SK-N-SH treated with all-trans-retinoic acid at 6 μM for 48 hours (cell line): ENCODE measurements around the gene C2orf72.

Experiments
- ATAC-seq: fragments of 200-7000 bp; cut with Tn5 transposase; 3 replicates; pipeline ENCODE4 v1.9.1; 2020; ENCODE audit warnings: mild to moderate bottlenecking, moderate library complexity
- BACH2 ChIP-seq: fragments of 250-450 bp; sonication (Bioruptor Pico); IDR thresholded peaks from 2 replicates; pipeline ENCODE4 v1.9.0; 2021; ENCODE audit warnings: mild to moderate bottlenecking, borderline replicate concordance
- CSDC2 ChIP-seq: fragments of 250-450 bp; sonication (Bioruptor Pico); IDR thresholded peaks from 2 replicates; pipeline ENCODE4 v1.5.0; 2020; ENCODE audit warnings: mild to moderate bottlenecking, moderate library complexity
- GLIS3 ChIP-seq: fragments of 250-450 bp; sonication (Bioruptor Pico); IDR thresholded peaks from 2 replicates; pipeline ENCODE4 v1.5.0; 2020; ENCODE audit warnings: mild to moderate bottlenecking, moderate library complexity
- ISL1 ChIP-seq: fragments of 250-450 bp; sonication (Bioruptor Pico); IDR thresholded peaks from 2 replicates; pipeline ENCODE4 v2.1.2; 2022; ENCODE audit warnings: mild to moderate bottlenecking, moderate library complexity
- OSR1 ChIP-seq: fragments of 250-450 bp; sonication (Bioruptor Pico); IDR thresholded peaks from 2 replicates; pipeline ENCODE4 v1.8.0; 2022; ENCODE audit warnings: moderate library complexity, mild to moderate bottlenecking, inconsistent platforms
- POU6F1 ChIP-seq: fragments of 250-450 bp; sonication (Bioruptor Pico); IDR thresholded peaks from 2 replicates; pipeline ENCODE4 v1.8.0; 2021; ENCODE audit warnings: low read depth, mild to moderate bottlenecking, moderate library complexity, borderline replicate concordance
- PPARA ChIP-seq: fragments of 250-450 bp; sonication (Bioruptor Pico); IDR thresholded peaks from 2 replicates; pipeline ENCODE4 v1.5.0; 2020; ENCODE audit warnings: mild to moderate bottlenecking, borderline replicate concordance
- RARB ChIP-seq: fragments of 250-450 bp; sonication (Bioruptor Pico); IDR thresholded peaks from 2 replicates; pipeline ENCODE4 v1.8.0; 2021; ENCODE audit warnings: mild to moderate bottlenecking, moderate library complexity
- TCF4 ChIP-seq: fragments of 250-450 bp; sonication (Bioruptor Pico); IDR thresholded peaks from 2 replicates; pipeline ENCODE4 v1.8.0; 2021; ENCODE audit warnings: mild to moderate bottlenecking, moderate library complexity, borderline replicate concordance
- TOX ChIP-seq: fragments of 250-450 bp; sonication (Bioruptor Pico); IDR thresholded peaks from 2 replicates; pipeline ENCODE4 v1.8.0; 2021; ENCODE audit warnings: mild to moderate bottlenecking, moderate library complexity, borderline replicate concordance
- TSHZ2 ChIP-seq: fragments of 250-450 bp; sonication (Bioruptor Pico); IDR thresholded peaks from 2 replicates; pipeline ENCODE4 v1.5.0; 2020; ENCODE audit warnings: mild to moderate bottlenecking, moderate library complexity
- ZC3H10 ChIP-seq: fragments of 250-450 bp; sonication (Bioruptor Pico); IDR thresholded peaks from 2 replicates; pipeline ENCODE4 v1.5.1; 2021; ENCODE audit warnings: mild to moderate bottlenecking, moderate library complexity
- ZFP3 ChIP-seq: fragments of 250-450 bp; sonication (Bioruptor Pico); IDR thresholded peaks from 2 replicates; pipeline ENCODE4 v1.5.0; 2020; ENCODE audit warnings: mild to moderate bottlenecking, moderate library complexity
- ZFP30 ChIP-seq: fragments of 450-650 bp; formaldehyde crosslinking; IDR thresholded peaks from 2 replicates; pipeline ENCODE4 v1.5.0; 2022; ENCODE audit warnings: mild to moderate bottlenecking, moderate library complexity
- ZNF565 ChIP-seq: fragments of 450-650 bp; formaldehyde crosslinking; conservative IDR thresholded peaks from 2 replicates; pipeline ENCODE4 v1.5.0; 2020; ENCODE audit warnings: low read depth, mild to moderate bottlenecking, moderate library complexity
- ZNF70 ChIP-seq: fragments of 450-650 bp; formaldehyde crosslinking; IDR thresholded peaks from 2 replicates; pipeline ENCODE4 v1.5.0; 2020; ENCODE audit warnings: mild to moderate bottlenecking, moderate library complexity

The C2orf72 gene

GRCh38 chr2:231088754-231089153, 51.4 kb downstream of the C2orf72 start:
- TF ChIP-seq TSHZ2 (no peak), ISL1 (CRISPR knock-in tag) (no peak), ZC3H10 (CRISPR knock-in tag) (no peak), ZFP30 (no peak), RARB (CRISPR knock-in tag) (no peak), PPARA (CRISPR knock-in tag) (no peak), GLIS3 (no peak), TCF4 (CRISPR knock-in tag) (no peak), ZNF70 (CRISPR knock-in tag) (no peak), ZFP3 (CRISPR knock-in tag) (no peak), TOX (no peak), CSDC2 (CRISPR knock-in tag) (no peak)
- no peak for ATAC-seq

GRCh38 chr2:231093933-231094332, 56.6 kb downstream of the C2orf72 start:
- no peak for ATAC-seq
- no peak for TF ChIP-seq ZFP3 (CRISPR knock-in tag)

GRCh38 chr2:231094736-231095346, 57.5 kb downstream of the C2orf72 start:
- no peak for ATAC-seq
- TF ChIP-seq POU6F1 (CRISPR knock-in tag) = no peak
- TF ChIP-seq OSR1 (CRISPR knock-in tag) = no peak
- TF ChIP-seq BACH2 (CRISPR knock-in tag) = no peak
- TF ChIP-seq CSDC2 (CRISPR knock-in tag) = no peak
- no peak for TF ChIP-seq ZNF565 (CRISPR knock-in tag)
- TF ChIP-seq, all 23 proteins: peak for 0
